AG09309 (cell line): ENCODE measurements around the gene SLC25A52.
A peak's percentile ranks its signal among the peaks of the same experiment; 100 is the strongest.
"Not testable (repeated sequence)": the region's sequence is repeated elsewhere in the genome, so short reads cannot be mapped to it uniquely, and the experiment has no call there.

Experiments used
- DNase-seq: peaks from one replicate; pipeline ENCODE4 v3.0.0-alpha.2; 2010; ENCODE audit warnings: low read depth
- H3K4me3 ChIP-seq: 2 replicates; pipeline ENCODE4 v1.5.1; 2011; ENCODE audit warnings: mild to moderate bottlenecking, low read depth, low read length, moderate library complexity; ENCODE audit not compliant: control insufficient read depth
- CTCF ChIP-seq: IDR thresholded peaks from 2 replicates; pipeline ENCODE4 v1.5.1; 2011; ENCODE audit warnings: mild to moderate bottlenecking, low read depth, low read length, inconsistent platforms; ENCODE audit not compliant: insufficient read depth, control insufficient read depth; ENCODE audit errors: missing control alignments

Gene SLC25A52

GRCh38 chr18:31741097-31741735 lies 19.5 kb downstream of the SLC25A52 start:
- no peak overlapping the region for H3K4me3 ChIP-seq
- peak; percentile 72 for TF ChIP-seq CTCF
- no peak for DNase-seq

GRCh38 chr18:31740180-31740579 lies 20.5 kb downstream of the SLC25A52 start:
- no peak overlapping the region for H3K4me3 ChIP-seq
- TF ChIP-seq CTCF = no peak
- no peak for DNase-seq

GRCh38 chr18:31739651-31740050 lies 21.0 kb downstream of the SLC25A52 start:
- TF ChIP-seq CTCF = no peak
- H3K4me3 ChIP-seq = no peak overlapping the region
- DNase-seq = no peak

GRCh38 chr18:31738460-31739407 lies 21.9 kb downstream of the SLC25A52 start:
- TF ChIP-seq CTCF = no peak
- H3K4me3 ChIP-seq = no peak overlapping the region
- no peak for DNase-seq

- no peak for TF ChIP-seq CTCF
- DNase-seq = no peak
Measured at GRCh38 chr18:31736630-31737029, 24.1 kb downstream of the SLC25A52 start.

GRCh38 chr18:31731628-31732027 lies 29.1 kb downstream of the SLC25A52 start:
- no peak overlapping the region for H3K4me3 ChIP-seq
- no peak for DNase-seq
- no peak for TF ChIP-seq CTCF

More at GRCh38 chr18:31736630-31737029, 24.1 kb downstream of the SLC25A52 start:
- no peak overlapping the region for H3K4me3 ChIP-seq

- not testable (repeated sequence) for H3K4me3 ChIP-seq, DNase-seq
Measured at GRCh38 chr18:31729196-31729595, 31.5 kb downstream of the SLC25A52 start.
